ENCODE results near the gene FLII.

- TF ChIP-seq CTCF (IDR thresholded peaks at IDR 0.05): peak in 1 of 4 experiments; percentile 35
- peak; percentile 10 to 68 for TF ChIP-seq POLR2A (IDR thresholded peaks at IDR 0.05)
Measured at GRCh38 chr17:18260332-18261145, 2.0 kb upstream of the FLII start, which contains the start of gene MIEF2.
